ENCODE results near the gene PTPN14. TPM values are rescaled to one million over a fixed set of nuclear protein-coding genes. Genes with fewer than 3 reads are reported as not detected.

The PTPN14 gene
- total RNA-seq, 1 donor from 2014 or later, result 42.4 TPM

GRCh38 chr1:214569357-214570004 lies 18.1 kb upstream of the PTPN14 start:
- peak; percentile 51 for DNase-seq (ENCODE audit: low spot score)

- DNase-seq (ENCODE audit: low spot score), result peak; percentile 49
Measured at GRCh38 chr1:214568328-214568727, 16.9 kb upstream of the PTPN14 start.

GRCh38 chr1:214567481-214567980 lies 16.1 kb upstream of the PTPN14 start:
- DNase-seq (ENCODE audit: low spot score), result no peak

- DNase-seq (ENCODE audit: low spot score), result no peak
Measured at GRCh38 chr1:214566158-214567104, 15.0 kb upstream of the PTPN14 start.

GRCh38 chr1:214565310-214565709 lies 13.9 kb upstream of the PTPN14 start:
- no peak for DNase-seq (ENCODE audit: low spot score)

- DNase-seq (ENCODE audit: low spot score), result no peak
Measured at GRCh38 chr1:214563881-214564280, 12.5 kb upstream of the PTPN14 start.

- no peak for DNase-seq (ENCODE audit: low spot score)
Measured at GRCh38 chr1:214557952-214558735, 6.7 kb upstream of the PTPN14 start.

- DNase-seq (ENCODE audit: low spot score), result peak; percentile 69
Measured at GRCh38 chr1:214553142-214553710, 1.8 kb upstream of the PTPN14 start.

- peak; percentile 93 for DNase-seq (ENCODE audit: low spot score)
Measured at GRCh38 chr1:214552174-214552608, 789 bp upstream of the PTPN14 start.

GRCh38 chr1:214550857-214551435 lies 456 bp downstream of the PTPN14 start:
- DNase-seq (ENCODE audit: low spot score), result no peak

- peak; percentile 42 for DNase-seq (ENCODE audit: low spot score)
Measured at GRCh38 chr1:214550013-214550856, 1.2 kb downstream of the PTPN14 start.

- DNase-seq (ENCODE audit: low spot score), result no peak
Measured at GRCh38 chr1:214549604-214550003, 1.8 kb downstream of the PTPN14 start.

- no peak for DNase-seq (ENCODE audit: low spot score)
Measured at GRCh38 chr1:214548988-214549387, 2.4 kb downstream of the PTPN14 start.

GRCh38 chr1:214548271-214548670 lies 3.1 kb downstream of the PTPN14 start:
- DNase-seq (ENCODE audit: low spot score), result no peak

- DNase-seq (ENCODE audit: low spot score), result no peak
Measured at GRCh38 chr1:214547747-214548146, 3.7 kb downstream of the PTPN14 start.

- DNase-seq (ENCODE audit: low spot score), result no peak
Measured at GRCh38 chr1:214546886-214547641, 4.3 kb downstream of the PTPN14 start.

- no peak for DNase-seq (ENCODE audit: low spot score)
Measured at GRCh38 chr1:214546084-214546483, 5.3 kb downstream of the PTPN14 start.

- no peak for DNase-seq (ENCODE audit: low spot score)
Measured at GRCh38 chr1:214545293-214545692, 6.1 kb downstream of the PTPN14 start.

GRCh38 chr1:214544791-214545190 lies 6.6 kb downstream of the PTPN14 start:
- DNase-seq (ENCODE audit: low spot score), result no peak

Data from umbilical cord (tissue), 2 donors.